HT1080 (cell line): ENCODE data around the gene ATP10A. TPM values are rescaled to one million over a fixed set of nuclear protein-coding genes. Genes with fewer than 3 reads are reported as not detected.
"Not testable (repeated sequence)": the region's sequence is repeated elsewhere in the genome, so short reads cannot be mapped to it uniquely, and the experiment has no call there.

Source experiments
- DNase-seq: peaks from one replicate; pipeline ENCODE4 v3.0.0-alpha.2; 2015; ENCODE audit warnings: low read depth
- total RNA-seq: library from RNA; depleted of rRNA; stranded (reverse); fragments of >200 nt; shearing (Covaris generic); gene quantifications from 2 replicates; pipeline ENCODE4 v1.2.3, GENCODE V29; 2014

ATP10A gene
- total RNA-seq, 1 experiment from 2014 or later: 6.2 TPM

GRCh38 chr15:25859838-25860645 is 3.1 kb downstream of the ATP10A start:
- no peak for DNase-seq

- DNase-seq: no peak
Measured at GRCh38 chr15:25858952-25859760, 4.0 kb downstream of the ATP10A start.

- not testable (repeated sequence) for DNase-seq
Measured at GRCh38 chr15:25856059-25856458, 7.1 kb downstream of the ATP10A start.

GRCh38 chr15:25852661-25853524 is 10.2 kb downstream of the ATP10A start:
- no peak for DNase-seq

GRCh38 chr15:25852027-25852426 is 11.1 kb downstream of the ATP10A start:
- DNase-seq: no peak

- DNase-seq: peak; percentile 79
Measured at GRCh38 chr15:25850154-25851111, 12.7 kb downstream of the ATP10A start.

GRCh38 chr15:25849157-25849921 is 13.8 kb downstream of the ATP10A start:
- DNase-seq: peak; percentile 58

GRCh38 chr15:25848784-25849156 is 14.4 kb downstream of the ATP10A start:
- no peak for DNase-seq

- DNase-seq: no peak
Measured at GRCh38 chr15:25848325-25848724, 14.8 kb downstream of the ATP10A start.

- no peak for DNase-seq
Measured at GRCh38 chr15:25847051-25847450, 16.1 kb downstream of the ATP10A start.

GRCh38 chr15:25846377-25846776 is 16.8 kb downstream of the ATP10A start:
- no peak for DNase-seq

GRCh38 chr15:25844981-25845680 is 18.0 kb downstream of the ATP10A start:
- no peak for DNase-seq

GRCh38 chr15:25844542-25844941 is 18.6 kb downstream of the ATP10A start:
- DNase-seq: no peak

GRCh38 chr15:25844076-25844475 is 19.1 kb downstream of the ATP10A start:
- DNase-seq: no peak

GRCh38 chr15:25839638-25840156 is 23.4 kb downstream of the ATP10A start:
- no peak for DNase-seq

GRCh38 chr15:25838871-25839195 is 24.3 kb downstream of the ATP10A start:
- no peak for DNase-seq

- no peak for DNase-seq
Measured at GRCh38 chr15:25838191-25838870, 24.8 kb downstream of the ATP10A start.

GRCh38 chr15:25832158-25832557 is 31.0 kb downstream of the ATP10A start:
- no peak for DNase-seq
